ENCODE results near the gene HADH. TPM values are rescaled to one million over a fixed set of nuclear protein-coding genes. Genes with fewer than 3 reads are reported as not detected.
A peak's percentile ranks its signal among the peaks of the same experiment; 100 is the strongest.

HADH gene
- total and polyA plus RNA-seq, 2 donors from 2014 or later, result 31.4 to 126 TPM

DNA sequence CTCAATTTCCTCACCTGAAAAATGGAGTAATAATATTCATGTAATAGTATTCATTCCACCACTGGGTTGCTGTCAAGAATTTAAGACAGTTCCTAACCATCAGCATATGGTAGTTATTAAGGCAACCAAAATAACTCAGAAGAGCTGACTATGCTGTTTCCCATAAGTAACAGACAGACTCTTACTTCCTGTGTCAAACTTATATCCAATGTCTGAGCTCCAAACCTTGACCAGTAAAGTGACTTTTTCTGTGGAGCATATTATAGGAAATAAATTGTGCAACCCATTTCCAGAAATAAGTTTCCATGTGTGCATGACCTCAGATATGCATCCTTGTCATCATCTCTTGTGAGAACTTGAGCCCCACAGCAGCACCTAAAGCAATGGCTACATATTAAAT is 78.8 kb downstream of the HADH start:
- FAIRE-seq, result no peak

DNA sequence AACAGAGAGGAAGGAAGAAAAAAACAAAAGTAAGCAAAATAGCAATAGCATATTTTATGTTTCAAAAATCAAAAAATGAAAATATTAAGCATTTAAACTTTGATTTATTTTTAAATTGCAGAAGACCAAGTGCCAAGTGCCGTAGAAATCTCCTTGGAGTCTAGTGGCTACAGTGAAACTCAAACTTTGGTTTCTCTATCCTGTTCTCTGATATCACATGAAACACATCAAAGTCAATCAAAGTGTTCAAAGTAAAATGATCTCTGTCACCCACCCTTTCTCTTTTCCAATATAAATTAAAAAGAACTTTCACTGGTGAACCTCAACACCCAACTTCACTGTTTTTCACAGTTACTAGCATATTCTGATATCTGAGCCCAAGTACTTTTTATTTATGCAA is 81.1 kb downstream of the HADH start:
- Histone ChIP-seq H3K27me3 (ENCODE audit: control insufficient read depth, insufficient read depth, low read length) (no peaks in the 10 kb centered on the region), H3K4me3 (ENCODE audit: low read length in 3 of 3) (no peak overlapping the region), H3K36me3 (ENCODE audit: control insufficient read depth in 2 of 3, insufficient read depth in 3 of 3, low read length in 3 of 3) (peaks cover 0 to 2% (median 0%) of the 10 kb centered on the region in 3 donors), H3K9me3 (ENCODE audit: control insufficient read depth in 2 of 3, insufficient read depth in 1 of 3, low read length in 3 of 3) (no peaks in the 10 kb centered on the region), H3K9ac (ENCODE audit: low read length in 3 of 3) (no peak overlapping the region), H3K27ac (ENCODE audit: low read depth in 2 of 2, low read length in 2 of 2) (no peak overlapping the region), H3K4me1 (ENCODE audit: control insufficient read depth in 2 of 3, insufficient read depth in 2 of 3, low read depth in 1 of 3, low read length in 3 of 3) (no peaks in the 10 kb centered on the region)
- FAIRE-seq (no peak), DNase-seq (no peak)
- intact Hi-C loops (cut with DNase I), result no loop called here
- TF ChIP-seq, protein P1, sequence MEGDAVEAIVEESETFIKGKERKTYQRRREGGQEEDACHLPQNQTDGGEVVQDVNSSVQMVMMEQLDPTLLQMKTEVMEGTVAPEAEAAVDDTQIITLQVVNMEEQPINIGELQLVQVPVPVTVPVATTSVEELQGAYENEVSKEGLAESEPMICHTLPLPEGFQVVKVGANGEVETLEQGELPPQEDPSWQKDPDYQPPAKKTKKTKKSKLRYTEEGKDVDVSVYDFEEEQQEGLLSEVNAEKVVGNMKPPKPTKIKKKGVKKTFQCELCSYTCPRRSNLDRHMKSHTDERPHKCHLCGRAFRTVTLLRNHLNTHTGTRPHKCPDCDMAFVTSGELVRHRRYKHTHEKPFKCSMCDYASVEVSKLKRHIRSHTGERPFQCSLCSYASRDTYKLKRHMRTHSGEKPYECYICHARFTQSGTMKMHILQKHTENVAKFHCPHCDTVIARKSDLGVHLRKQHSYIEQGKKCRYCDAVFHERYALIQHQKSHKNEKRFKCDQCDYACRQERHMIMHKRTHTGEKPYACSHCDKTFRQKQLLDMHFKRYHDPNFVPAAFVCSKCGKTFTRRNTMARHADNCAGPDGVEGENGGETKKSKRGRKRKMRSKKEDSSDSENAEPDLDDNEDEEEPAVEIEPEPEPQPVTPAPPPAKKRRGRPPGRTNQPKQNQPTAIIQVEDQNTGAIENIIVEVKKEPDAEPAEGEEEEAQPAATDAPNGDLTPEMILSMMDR (IDR thresholded peaks at IDR 0.05; ENCODE audit: borderline replicate concordance, extremely low read depth, insufficient read depth), result no peak

More for the DNA sequence above, 78.8 kb downstream of the HADH start:
- Histone ChIP-seq H3K27me3 (ENCODE audit: control insufficient read depth, insufficient read depth, low read length) (no peaks in the 10 kb centered on the region), H3K4me3 (ENCODE audit: low read length in 3 of 3) (no peak overlapping the region), H3K27ac (ENCODE audit: low read depth in 2 of 2, low read length in 2 of 2) (no peak overlapping the region), H3K4me1 (ENCODE audit: control insufficient read depth in 2 of 3, insufficient read depth in 2 of 3, low read depth in 1 of 3, low read length in 3 of 3) (no peaks in the 10 kb centered on the region), H3K9ac (ENCODE audit: low read length in 3 of 3) (no peak overlapping the region), H3K36me3 (ENCODE audit: control insufficient read depth in 2 of 3, insufficient read depth in 3 of 3, low read length in 3 of 3) (peaks cover 0 to 2% (median 0%) of the 10 kb centered on the region in 3 donors), H3K9me3 (ENCODE audit: control insufficient read depth in 2 of 3, insufficient read depth in 1 of 3, low read length in 3 of 3) (peaks cover 0 to 2% (median 0%) of the 10 kb centered on the region in 3 donors)
- TF ChIP-seq, protein P1 (IDR thresholded peaks at IDR 0.05; ENCODE audit: borderline replicate concordance, extremely low read depth, insufficient read depth), result no peak
- intact Hi-C loops (cut with DNase I), result no loop called here
- no peak for DNase-seq

DNA sequence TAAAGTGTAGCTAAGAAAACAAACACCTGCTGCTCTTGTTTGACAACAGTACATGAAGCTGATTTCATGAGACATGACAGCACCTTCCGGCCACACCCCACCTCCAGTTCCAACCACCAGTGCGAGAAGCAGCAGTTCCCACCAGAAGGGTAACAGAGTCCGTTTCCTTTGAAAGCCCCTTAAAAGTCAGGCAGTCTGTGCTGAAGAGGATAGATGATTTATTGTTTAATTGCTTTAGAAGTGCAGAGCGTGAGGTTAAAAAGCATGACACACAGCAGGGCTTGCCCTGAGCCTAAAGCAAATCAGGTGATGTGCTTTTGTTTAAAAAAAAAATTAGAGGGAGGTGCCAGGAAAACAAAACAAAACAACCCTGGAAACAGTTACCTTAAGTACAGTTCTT is 82.6 kb downstream of the HADH start:
- Histone ChIP-seq H3K4me1 (ENCODE audit: control insufficient read depth in 2 of 3, insufficient read depth in 2 of 3, low read depth in 1 of 3, low read length in 3 of 3) (no peaks in the 10 kb centered on the region), H3K27me3 (ENCODE audit: control insufficient read depth, insufficient read depth, low read length) (no peaks in the 10 kb centered on the region), H3K27ac (ENCODE audit: low read depth in 2 of 2, low read length in 2 of 2) (no peak overlapping the region), H3K36me3 (ENCODE audit: control insufficient read depth in 2 of 3, insufficient read depth in 3 of 3, low read length in 3 of 3) (peaks cover 0 to 2% (median 0%) of the 10 kb centered on the region in 3 donors), H3K9me3 (ENCODE audit: control insufficient read depth in 2 of 3, insufficient read depth in 1 of 3, low read length in 3 of 3) (no peaks in the 10 kb centered on the region), H3K9ac (ENCODE audit: low read length in 3 of 3) (no peak overlapping the region), H3K4me3 (ENCODE audit: low read length in 3 of 3) (no peak overlapping the region)
- TF ChIP-seq, protein P1 (IDR thresholded peaks at IDR 0.05; ENCODE audit: borderline replicate concordance, extremely low read depth, insufficient read depth), result no peak
- DNase-seq (peak in 3 of 5 donors; percentile 61 to 76 (median 72)), FAIRE-seq (no peak)
- intact Hi-C loops (cut with DNase I), result no loop called here
